IPS-11a (cell line): Measurements from ENCODE around the gene AASDH.
A peak's percentile ranks its signal among the peaks of the same experiment; 100 is the strongest.

ENCODE experiments used
- H3K4me3 ChIP-seq: one replicate; pipeline ENCODE4 v1.5.1; 2013; ENCODE audit warnings: low read depth, low read length, control low read depth

AASDH gene

GRCh38 chr4:56387023-56388001 is at the start of gene AASDH:
Gene AASDH (minus strand): TSS chr4:56387491. CDS start chr4:56384299, 3,192 bp downstream.
- peak within 1 kb of the TSS; percentile 92 for H3K4me3 ChIP-seq

GRCh38 chr4:56435140-56435926 is 48.0 kb upstream of the AASDH start, which contains the start of gene PPAT:
Gene PPAT (minus strand): TSS chr4:56435615. CDS start chr4:56435477, 138 bp downstream.
- peak within 1 kb of the TSS; percentile 96 for H3K4me3 ChIP-seq

- H3K4me3 ChIP-seq = peak overlapping the region; percentile 74
Observed at GRCh38 chr4:56434599-56435139, 47.4 kb upstream of the AASDH start.

GRCh38 chr4:56433280-56433679 is 46.0 kb upstream of the AASDH start:
- H3K4me3 ChIP-seq = no peak overlapping the region

GRCh38 chr4:56430203-56430602 is 42.9 kb upstream of the AASDH start:
- H3K4me3 ChIP-seq = no peak overlapping the region

GRCh38 chr4:56427179-56427578 is 39.9 kb upstream of the AASDH start:
- H3K4me3 ChIP-seq = no peak overlapping the region

GRCh38 chr4:56426273-56426672 is 39.0 kb upstream of the AASDH start:
- H3K4me3 ChIP-seq = no peak overlapping the region

- no peak overlapping the region for H3K4me3 ChIP-seq
Observed at GRCh38 chr4:56425518-56425917, 38.2 kb upstream of the AASDH start.

GRCh38 chr4:56424697-56425514 is 37.6 kb upstream of the AASDH start:
- no peak overlapping the region for H3K4me3 ChIP-seq

GRCh38 chr4:56424176-56424575 is 36.9 kb upstream of the AASDH start:
- no peak overlapping the region for H3K4me3 ChIP-seq

GRCh38 chr4:56417396-56417795 is 30.1 kb upstream of the AASDH start:
- H3K4me3 ChIP-seq = no peak overlapping the region

GRCh38 chr4:56416349-56416748 is 29.1 kb upstream of the AASDH start:
- no peak overlapping the region for H3K4me3 ChIP-seq

- H3K4me3 ChIP-seq = no peak overlapping the region
Observed at GRCh38 chr4:56414135-56414670, 26.9 kb upstream of the AASDH start.

GRCh38 chr4:56410247-56411062 is 23.2 kb upstream of the AASDH start:
- no peak overlapping the region for H3K4me3 ChIP-seq

- no peak overlapping the region for H3K4me3 ChIP-seq
Observed at GRCh38 chr4:56409511-56410090, 22.3 kb upstream of the AASDH start.

- H3K4me3 ChIP-seq = no peak overlapping the region
Observed at GRCh38 chr4:56408978-56409377, 21.7 kb upstream of the AASDH start.

- H3K4me3 ChIP-seq = no peak overlapping the region
Observed at GRCh38 chr4:56406151-56406550, 18.9 kb upstream of the AASDH start.

GRCh38 chr4:56405016-56405415 is 17.7 kb upstream of the AASDH start:
- no peak overlapping the region for H3K4me3 ChIP-seq

GRCh38 chr4:56400560-56400959 is 13.3 kb upstream of the AASDH start:
- no peak overlapping the region for H3K4me3 ChIP-seq
